ENCODE measurements around the gene OR1I1. TPM values are rescaled to one million over a fixed set of nuclear protein-coding genes. Genes with fewer than 3 reads are reported as not detected.

OR1I1 gene, protein sequence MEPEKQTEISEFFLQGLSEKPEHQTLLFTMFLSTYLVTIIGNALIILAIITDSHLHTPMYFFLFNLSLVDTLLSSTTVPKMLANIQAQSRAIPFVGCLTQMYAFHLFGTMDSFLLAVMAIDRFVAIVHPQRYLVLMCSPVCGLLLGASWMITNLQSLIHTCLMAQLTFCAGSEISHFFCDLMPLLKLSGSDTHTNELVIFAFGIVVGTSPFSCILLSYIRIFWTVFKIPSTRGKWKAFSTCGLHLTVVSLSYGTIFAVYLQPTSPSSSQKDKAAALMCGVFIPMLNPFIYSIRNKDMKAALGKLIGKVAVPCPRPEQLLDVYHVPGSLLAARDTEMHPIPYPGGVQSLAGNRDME
- total RNA-seq: not detected

DNA sequence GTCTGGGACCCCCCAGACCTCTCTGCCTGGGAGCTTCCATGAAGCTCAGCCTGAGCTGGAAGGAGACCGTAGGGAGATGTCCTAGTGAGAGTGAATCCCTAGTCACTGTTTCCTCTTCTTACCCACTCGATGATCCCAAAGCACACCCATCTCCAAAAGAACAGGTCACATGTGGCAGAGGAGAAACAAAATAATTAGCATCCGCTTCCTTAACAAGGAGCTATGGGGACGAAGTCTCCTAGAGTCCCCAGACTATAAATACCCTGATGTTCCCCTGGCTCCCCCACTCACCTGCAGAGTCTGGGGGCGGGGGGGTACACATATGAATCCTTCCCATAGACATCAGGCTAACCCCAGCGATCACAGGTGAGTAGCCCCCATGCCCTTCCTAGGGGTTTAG, at the start of gene OR1I1:
TSS of gene OR1I1 (plus strand) at position 301 of the 400 bp plus-strand sequence. CDS start 4,855 bp downstream, outside the sequence.

GRCh38 chr19:15048885-15049541, 33.0 kb upstream of the OR1I1 start, which contains the start of gene CASP14:
Gene CASP14 (plus strand): TSS chr19:15049480. CDS start chr19:15052252, 2,772 bp downstream.

GRCh38 chr19:15107061-15108010, 25.3 kb downstream of the OR1I1 start, which contains the start of gene SYDE1:
Gene SYDE1 (plus strand): TSS chr19:15107401. CDS start chr19:15107434, 33 bp downstream.

Other genes with a start within 250 kb of the OR1I1 start
- gene OR7A5, start 247.0 kb upstream of the OR1I1 start, total RNA-seq: not detected
- under 0.01 TPM for gene OR7C1, start 247.0 kb upstream of the OR1I1 start, total RNA-seq
- not detected for gene OR7A10, start 233.3 kb upstream of the OR1I1 start, total RNA-seq
- gene OR7A17, start 196.1 kb upstream of the OR1I1 start, total RNA-seq: not detected
- gene OR7C2, start 140.7 kb upstream of the OR1I1 start, total RNA-seq: not detected
- gene SLC1A6, start 102.3 kb upstream of the OR1I1 start, total RNA-seq: 0.47 TPM
- gene CASP14, start 32.7 kb upstream of the OR1I1 start, total RNA-seq: 0.12 TPM
- gene SYDE1, start 25.2 kb downstream of the OR1I1 start, total RNA-seq: 26.7 TPM
- 156 TPM for gene NOTCH3, start 118.8 kb downstream of the OR1I1 start, total RNA-seq
- 3.0 TPM for gene EPHX3, start 150.2 kb downstream of the OR1I1 start, total RNA-seq